ENCODE measurements around the gene HDHD5.

GRCh38 chr22:17095538-17095937 is 63.5 kb downstream of the HDHD5 start:
- peak in 2 of 4 donors; percentile 17 to 29 for TF ChIP-seq CTCF (IDR thresholded peaks at IDR 0.05)
- no peak for TF ChIP-seq POLR2A (IDR thresholded peaks at IDR 0.05)

All from right lobe of liver (tissue), 4 donors.